HEK293 (cell line): ENCODE data around the gene OR2F1.
"Not testable (repeated sequence)": the region's sequence is repeated elsewhere in the genome, so short reads cannot be mapped to it uniquely, and the experiment has no call there.

Experiments used
- CTCF ChIA-PET: fragments of 350-600 bp; formaldehyde crosslinking; extraction: SDS; loops from one replicate; lab custom pipeline; 2021; ENCODE audit warnings: antibody characterized with exemption; lab: Yijun Ruan, JAX
- POLR2A ChIA-PET: fragments of 300-600 bp; formaldehyde crosslinking; extraction: SDS; loops from one replicate; lab custom pipeline; 2020; ENCODE audit warnings: antibody characterized with exemption, inconsistent platforms; lab: Yijun Ruan, JAX
- H3K27ac ChIP-seq: fragments of 200-500 bp; sonication (Bioruptor generic); 2 replicates; pipeline ENCODE4 v1.5.1; 2014; ENCODE audit warnings: low read depth, low read length, control low read depth, inconsistent platforms; ENCODE audit errors: extremely low read depth
- H3K36me3 ChIP-seq, 2 experiments: fragments of 200-500 bp in 1 of 2; sonication (Bioruptor generic) in 1 of 2; 1 replicate in 1 of 2; 2 replicates in 1 of 2; pipeline ENCODE4 v1.5.1; 2014 to 2017; ENCODE audit warnings: inconsistent platforms in 2 of 2, low read length in 2 of 2; ENCODE audit not compliant: control insufficient read depth in 2 of 2, insufficient read depth in 1 of 2
- H3K4me1 ChIP-seq: fragments of 200-500 bp; sonication (Bioruptor generic); 2 replicates; pipeline ENCODE4 v1.5.1; 2014; ENCODE audit warnings: mild to moderate bottlenecking, low read length, inconsistent platforms; ENCODE audit not compliant: control insufficient read depth, insufficient read depth
- H3K4me3 ChIP-seq: 2 replicates; pipeline ENCODE4 v1.5.1; 2011; ENCODE audit warnings: low read depth, mild to moderate bottlenecking, control low read depth, low read length, moderate library complexity
- H3K9me3 ChIP-seq: fragments of 200-500 bp; sonication (Bioruptor generic); 2 replicates; pipeline ENCODE4 v1.5.1; 2014; ENCODE audit warnings: low read depth, low read length, inconsistent platforms; ENCODE audit not compliant: control insufficient read depth, insufficient read depth
- FEZF1 ChIP-seq: fragments of 450-650 bp; formaldehyde crosslinking; IDR thresholded peaks from 2 replicates; pipeline ENCODE4 v1.5.1; 2016; ENCODE audit warnings: missing biosample characterization, missing genetic modification characterization
- HOXD13 ChIP-seq: sonication (generic); formaldehyde crosslinking; IDR thresholded peaks from 2 replicates; pipeline ENCODE4 v1.8.0; 2022; ENCODE audit warnings: missing genetic modification reagents, borderline replicate concordance
- SCRT1 ChIP-seq: fragments of 450-650 bp; formaldehyde crosslinking; IDR thresholded peaks from 2 replicates; pipeline ENCODE4 v1.5.1; 2016; ENCODE audit warnings: missing biosample characterization, missing genetic modification characterization, borderline replicate concordance
- SCRT2 ChIP-seq: fragments of 450-650 bp; formaldehyde crosslinking; IDR thresholded peaks from 2 replicates; pipeline ENCODE4 v1.5.1; 2016; ENCODE audit warnings: missing biosample characterization, missing genetic modification characterization
- SETDB1 ChIP-seq: IDR thresholded peaks from one replicate; pipeline ENCODE4 v1.6.1; 2017; ENCODE audit warnings: mild to moderate bottlenecking, low read length, moderate library complexity, mixed read lengths; ENCODE audit not compliant: insufficient read length
- ZNF148 ChIP-seq: fragments of 450-650 bp; formaldehyde crosslinking; IDR thresholded peaks from 2 replicates; pipeline ENCODE4 v1.5.0; 2017; ENCODE audit warnings: missing biosample characterization, missing genetic modification characterization, borderline replicate concordance
- ZNF155 ChIP-seq: fragments of 450-650 bp; formaldehyde crosslinking; IDR thresholded peaks from 2 replicates; pipeline ENCODE4 v1.5.1; 2016; ENCODE audit warnings: missing biosample characterization, missing genetic modification characterization
- ZNF184 ChIP-seq: fragments of 450-650 bp; IDR thresholded peaks from 2 replicates; pipeline ENCODE4 v1.5.1; 2018; ENCODE audit warnings: missing biosample characterization, mild to moderate bottlenecking, missing genetic modification characterization
- ZNF362 ChIP-seq: fragments of 450-650 bp; formaldehyde crosslinking; IDR thresholded peaks from 2 replicates; pipeline ENCODE4 v1.5.1; 2016; ENCODE audit warnings: missing biosample characterization, missing genetic modification characterization
- ZNF555 ChIP-seq: fragments of 450-650 bp; formaldehyde crosslinking; conservative IDR thresholded peaks from 2 replicates; pipeline ENCODE4 v1.5.1; 2017; ENCODE audit warnings: missing biosample characterization, mild to moderate bottlenecking, missing genetic modification characterization, inconsistent platforms
- ZNF561 ChIP-seq: fragments of 450-650 bp; IDR thresholded peaks from 2 replicates; pipeline ENCODE4 v1.5.1; 2018; ENCODE audit warnings: missing biosample characterization, missing genetic modification characterization, borderline replicate concordance
- ZNF585B ChIP-seq: fragments of 450-650 bp; formaldehyde crosslinking; IDR thresholded peaks from 2 replicates; pipeline ENCODE4 v1.5.1; 2016; ENCODE audit warnings: missing biosample characterization, missing genetic modification characterization
- ZNF623 ChIP-seq: fragments of 450-650 bp; formaldehyde crosslinking; IDR thresholded peaks from 2 replicates; pipeline ENCODE4 v1.5.1; 2016; ENCODE audit warnings: missing biosample characterization, missing genetic modification characterization
- ZNF654 ChIP-seq: fragments of 450-650 bp; formaldehyde crosslinking; IDR thresholded peaks from 2 replicates; pipeline ENCODE4 v1.5.1; 2016; ENCODE audit warnings: low read depth, missing biosample characterization, missing genetic modification characterization
- ZSCAN23 ChIP-seq: fragments of 450-650 bp; formaldehyde crosslinking; IDR thresholded peaks from 2 replicates; pipeline ENCODE4 v1.5.1; 2016; ENCODE audit warnings: missing biosample characterization, missing genetic modification characterization

The OR2F1 gene

GRCh38 chr7:144009361-144009760 is 54.7 kb downstream of the OR2F1 start:
- no peaks in the 10 kb centered on the region for H3K9me3 ChIP-seq
- no peak overlapping the region for H3K4me3 ChIP-seq
- no peaks in the 10 kb centered on the region for H3K36me3 ChIP-seq
- CTCF ChIA-PET: no interaction called here
- no peak overlapping the region for H3K27ac ChIP-seq
- TF ChIP-seq ZSCAN23 (no peak), SETDB1 (peak; percentile 65), FEZF1 (tag by site-specific recombination) (no peak), ZNF155 (tag by site-specific recombination) (no peak), ZNF585B (peak; percentile 89)
- TF ChIP-seq, all 188 proteins: peak for 2
- H3K4me1 ChIP-seq: no peaks in the 10 kb centered on the region
- POLR2A ChIA-PET: no interaction called here

GRCh38 chr7:144010061-144010460 is 55.4 kb downstream of the OR2F1 start:
- H3K9me3 ChIP-seq, H3K4me3 ChIP-seq, H3K4me1 ChIP-seq, H3K36me3 ChIP-seq, POLR2A ChIA-PET, H3K27ac ChIP-seq: not testable (repeated sequence)
- CTCF ChIA-PET: interaction anchor here (0.6 kb wide), 1 partner anchor 115 kb away, joined by 3 read pairs; no protein-coding TSS in a partner anchor

- H3K27ac ChIP-seq, POLR2A ChIA-PET, H3K4me3 ChIP-seq, H3K4me1 ChIP-seq, H3K9me3 ChIP-seq, H3K36me3 ChIP-seq: not testable (repeated sequence)
- CTCF ChIA-PET: interaction anchor here (0.6 kb wide), 2 partner anchors 116 to 117 kb away, joined by 3 read pairs; no protein-coding TSS in a partner anchor
- peak; percentile 54; the same call in 1 of the 2 replicates for TF ChIP-seq SCRT1 (tag by site-specific recombination)
- peak; percentile 60 for TF ChIP-seq SCRT2 (tag by site-specific recombination)
Measured at GRCh38 chr7:144010821-144011220, 56.2 kb downstream of the OR2F1 start.

GRCh38 chr7:144011458-144012230 is 57.0 kb downstream of the OR2F1 start:
- TF ChIP-seq ZNF362 (tag by site-specific recombination) (no peak), ZNF555 (no peak), ZNF184 (tag by site-specific recombination) (no peak), ZNF148 (no peak), ZNF623 (no peak), ZNF561 (tag by site-specific recombination) (no peak), HOXD13 (CRISPR knock-in tag) (no peak), ZNF654 (tag by site-specific recombination) (0 out of 2 replicates have a peak, but pooled peaks have one; percentile 7)
- Histone ChIP-seq H3K9me3 (no peaks in the 10 kb centered on the region), H3K36me3 (no peaks in the 10 kb centered on the region), H3K27ac (no peak overlapping the region), H3K4me3 (no peak overlapping the region), H3K4me1 (no peaks in the 10 kb centered on the region)
- POLR2A ChIA-PET: no interaction called here
- CTCF ChIA-PET: interaction anchor here (0.6 to 1.2 kb wide), 3 partner anchors 9 to 102 kb away, joined by 4 to 6 read pairs (median 6); no protein-coding TSS in a partner anchor
